ENCODE results near the gene CPT1B.
A peak's percentile ranks its signal among the peaks of the same experiment; 100 is the strongest.
"Not testable (repeated sequence)": the region's sequence is repeated elsewhere in the genome, so short reads cannot be mapped to it uniquely, and the experiment has no call there.

The CPT1B gene

GRCh38 chr22:50608996-50609395 lies 30.8 kb upstream of the CPT1B start:
- no peak for DNase-seq

GRCh38 chr22:50608058-50608840 lies 30.0 kb upstream of the CPT1B start:
- not testable (repeated sequence) for DNase-seq

GRCh38 chr22:50607659-50608020 lies 29.4 kb upstream of the CPT1B start:
- DNase-seq = no peak

- no peak for DNase-seq
Measured at GRCh38 chr22:50606946-50607658, 28.9 kb upstream of the CPT1B start.

GRCh38 chr22:50606165-50606945 lies 28.1 kb upstream of the CPT1B start:
- no peak for DNase-seq

GRCh38 chr22:50605613-50606074 lies 27.4 kb upstream of the CPT1B start:
- DNase-seq = no peak

GRCh38 chr22:50605002-50605612 lies 26.9 kb upstream of the CPT1B start:
- no peak for DNase-seq

GRCh38 chr22:50604256-50605001 lies 26.2 kb upstream of the CPT1B start:
- no peak for DNase-seq

GRCh38 chr22:50603511-50604255 lies 25.5 kb upstream of the CPT1B start:
- DNase-seq = no peak

- no peak for DNase-seq
Measured at GRCh38 chr22:50602338-50602700, 24.1 kb upstream of the CPT1B start.

GRCh38 chr22:50601669-50602337 lies 23.6 kb upstream of the CPT1B start:
- no peak for DNase-seq

GRCh38 chr22:50600967-50601668 lies 22.9 kb upstream of the CPT1B start:
- no peak for DNase-seq

GRCh38 chr22:50600538-50600937 lies 22.3 kb upstream of the CPT1B start, which contains the start of gene MAPK8IP2:
Gene MAPK8IP2 (plus strand): TSS chr22:50600793. CDS start chr22:50600819, 26 bp downstream.
- no peak for DNase-seq

- peak; percentile 29 to 75 (median 61) for DNase-seq
Measured at GRCh38 chr22:50599816-50600455, 21.7 kb upstream of the CPT1B start.

- no peak for DNase-seq
Measured at GRCh38 chr22:50597097-50597496, 18.9 kb upstream of the CPT1B start.

GRCh38 chr22:50595189-50595588 lies 17.0 kb upstream of the CPT1B start:
- no peak for DNase-seq

GRCh38 chr22:50587407-50587806 lies 9.2 kb upstream of the CPT1B start:
- no peak for DNase-seq

GRCh38 chr22:50586416-50586815 lies 8.2 kb upstream of the CPT1B start:
- DNase-seq = no peak

GRCh38 chr22:50585781-50586180 lies 7.6 kb upstream of the CPT1B start:
- DNase-seq = no peak

GRCh38 chr22:50585238-50585637 lies 7.0 kb upstream of the CPT1B start:
- no peak for DNase-seq

All from stimulated activated naive CD4-positive, alpha-beta T cell (primary cell).